Kidney glomerular epithelial cell (primary cell): ENCODE results near the gene C1orf174.
A peak's percentile ranks its signal among the peaks of the same experiment; 100 is the strongest.

Experiments
- DNase-seq: peaks from one replicate; lab custom pipeline; 2025; lab: John Stamatoyannopoulos, UW

The C1orf174 gene

GRCh38 chr1:3909615-3910014 lies 9.5 kb upstream of the C1orf174 start:
- DNase-seq = no peak

- DNase-seq = no peak
These were observed 8.9 kb upstream of the C1orf174 start for GRCh38 chr1:3908886-3909517.

GRCh38 chr1:3907621-3908165 lies 7.6 kb upstream of the C1orf174 start:
- DNase-seq = no peak

GRCh38 chr1:3907031-3907534 lies 7.0 kb upstream of the C1orf174 start:
- DNase-seq = no peak

- DNase-seq = no peak
These were observed 6.6 kb upstream of the C1orf174 start for GRCh38 chr1:3906672-3907020.

GRCh38 chr1:3905953-3906671 lies 6.0 kb upstream of the C1orf174 start:
- DNase-seq = no peak

- no peak for DNase-seq
These were observed 5.3 kb upstream of the C1orf174 start for GRCh38 chr1:3905266-3905952.

GRCh38 chr1:3904843-3905185 lies 4.7 kb upstream of the C1orf174 start:
- no peak for DNase-seq

GRCh38 chr1:3904006-3904842 lies 4.2 kb upstream of the C1orf174 start:
- no peak for DNase-seq

GRCh38 chr1:3903141-3904005 lies 3.3 kb upstream of the C1orf174 start:
- DNase-seq = no peak

GRCh38 chr1:3902571-3903091 lies 2.6 kb upstream of the C1orf174 start:
- DNase-seq = no peak

GRCh38 chr1:3902111-3902511 lies 2.0 kb upstream of the C1orf174 start:
- no peak for DNase-seq

GRCh38 chr1:3900969-3901529 lies 977 bp upstream of the C1orf174 start:
- peak; percentile 84 for DNase-seq

GRCh38 chr1:3899754-3900149 lies 320 bp downstream of the C1orf174 start:
- DNase-seq = no peak

GRCh38 chr1:3898994-3899753 lies 898 bp downstream of the C1orf174 start:
- DNase-seq = no peak

GRCh38 chr1:3898475-3898735 lies 1.7 kb downstream of the C1orf174 start:
- DNase-seq = no peak

GRCh38 chr1:3896396-3897000 lies 3.6 kb downstream of the C1orf174 start:
- DNase-seq = no peak

- no peak for DNase-seq
These were observed 4.1 kb downstream of the C1orf174 start for GRCh38 chr1:3895951-3896325.

- no peak for DNase-seq
These were observed 4.7 kb downstream of the C1orf174 start for GRCh38 chr1:3895279-3895950.
